Muscle of leg (tissue), 11 donors: Measurements from ENCODE around the gene STK40. TPM values are rescaled to one million over a fixed set of nuclear protein-coding genes. Genes with fewer than 3 reads are reported as not detected.

Experiments
- DNase-seq: peaks from one replicate; pipeline ENCODE4 v3.0.0; 2013
- H3K27ac ChIP-seq: one replicate; pipeline ENCODE4 v1.5.1; 2013; ENCODE audit warnings: mild to moderate bottlenecking, low read length, control low read depth
- H3K27me3 ChIP-seq: one replicate; pipeline ENCODE4 v1.6.1; 2013; ENCODE audit warnings: low read length; ENCODE audit not compliant: control insufficient read depth, insufficient read depth
- H3K36me3 ChIP-seq: one replicate; pipeline ENCODE4 v1.6.1; 2013; ENCODE audit warnings: low read length; ENCODE audit not compliant: control insufficient read depth, insufficient read depth
- H3K4me1 ChIP-seq: one replicate; pipeline ENCODE4 v1.6.1; 2013; ENCODE audit warnings: low read length; ENCODE audit not compliant: control insufficient read depth, insufficient read depth
- H3K4me3 ChIP-seq: one replicate; pipeline ENCODE4 v1.5.1; 2013; ENCODE audit warnings: low read length, control low read depth
- H3K9me3 ChIP-seq: replicated peaks from 2 replicates; pipeline ENCODE4 v1.6.1; 2013; ENCODE audit warnings: low read depth, low read length; ENCODE audit not compliant: control insufficient read depth
- WGBS: methylation state at CpG from one replicate; pipeline ENCODE4 v1.1.5; 2013; ENCODE audit warnings: missing lambda C conversion rate; ENCODE audit not compliant: insufficient coverage; 5-methylcytosine and 5-hydroxymethylcytosine counted together
- polyA plus RNA-seq, 8 donors: library from polyadenylated mRNA; unstranded; fragments of 120-200 nt; gene quantifications; one replicate each; pipeline versions ENCODE4 v1.2.1 to v1.2.3, GENCODE V29; 2013; ENCODE audit warnings: inconsistent platforms in 1 of 8, low replicate concordance in 1 of 8; ENCODE audit not compliant: insufficient read length in 8 of 8, insufficient read depth in 1 of 8
- total RNA-seq: library from RNA; stranded (reverse); fragments of 120-200 nt; gene quantifications from one replicate; pipeline ENCODE4 v1.2.4, GENCODE V29; 2013

The STK40 gene
- total and polyA plus RNA-seq, 9 donors, result 12.3 to 33.1 (median 25.2) TPM

- Histone ChIP-seq H3K36me3 (no peaks in the 10 kb centered on the region), H3K4me3 (no peak overlapping the region), H3K27me3 (no peaks in the 10 kb centered on the region), H3K4me1 (peaks cover 7% of the 10 kb centered on the region), H3K27ac (peak overlapping the region; percentile 29), H3K9me3 (no peaks in the 10 kb centered on the region)
- WGBS, result 80% methylated on average over 10 of the region's 10 CpGs
- DNase-seq, result no peak
Observed at GRCh38 chr1:36400514-36400824, 14.7 kb upstream of the STK40 start.

DNA sequence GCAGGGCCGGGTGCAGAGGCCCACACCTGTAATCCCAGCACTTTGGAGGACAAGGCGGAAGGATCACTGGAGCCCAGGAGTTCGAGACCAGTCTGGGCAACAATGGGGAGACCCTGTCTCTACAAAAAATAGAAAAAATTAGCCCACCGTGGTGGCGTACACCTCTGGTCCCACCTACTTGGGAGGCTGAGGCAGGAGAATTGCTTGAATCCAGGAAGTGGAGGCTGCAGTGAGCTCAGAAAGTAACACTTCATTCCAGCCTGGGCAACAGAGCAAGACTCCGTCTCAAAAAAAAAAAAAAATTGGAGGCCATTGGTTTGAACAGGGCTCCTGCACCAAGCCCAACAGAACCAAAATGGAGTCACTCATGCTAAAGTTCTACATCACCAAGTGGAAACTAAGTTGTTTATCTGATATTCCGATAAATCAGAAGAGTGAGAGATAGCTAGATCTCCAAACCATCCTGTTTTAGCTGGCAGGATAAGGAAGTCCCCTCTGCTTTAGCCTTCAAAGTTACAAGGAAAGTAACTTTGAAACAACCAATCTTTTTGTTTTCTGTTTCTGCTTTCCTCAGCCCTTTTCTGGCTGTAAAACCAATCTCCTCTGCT is 12.8 kb upstream of the STK40 start:
- DNase-seq, result no peak
- 77% methylated on average over 5 of the region's 7 CpGs for WGBS
- H3K36me3 ChIP-seq, result peaks cover 7% of the 10 kb centered on the region
- peaks cover 7% of the 10 kb centered on the region for H3K4me1 ChIP-seq
- H3K9me3 ChIP-seq, result no peaks in the 10 kb centered on the region
- H3K27me3 ChIP-seq, result no peaks in the 10 kb centered on the region
- H3K27ac ChIP-seq, result peak overlapping the region; percentile 69
- H3K4me3 ChIP-seq, result peak overlapping the region; percentile 82

GRCh38 chr1:36397378-36398230 is 11.9 kb upstream of the STK40 start, which contains the start of gene LSM10:
Gene LSM10 (minus strand): TSS chr1:36397908. CDS start chr1:36394129, 3,779 bp downstream.
- DNase-seq, result peak; percentile 98
- under 1% methylated on average over 56 of the region's 60 CpGs for WGBS
- Histone ChIP-seq H3K4me3 (peak within 1 kb of the TSS; percentile 82), H3K27me3 (no peaks in the 10 kb centered on the region), H3K4me1 (peaks cover 7% of the 10 kb centered on the region), H3K27ac (peak within 1 kb of the TSS; percentile 85), H3K36me3 (peaks cover 16% of the 10 kb centered on the region), H3K9me3 (no peaks in the 10 kb centered on the region)

GRCh38 chr1:36397083-36397377 is 11.3 kb upstream of the STK40 start:
- Histone ChIP-seq H3K27ac (peak overlapping the region; percentile 85), H3K36me3 (peaks cover 21% of the 10 kb centered on the region), H3K27me3 (no peaks in the 10 kb centered on the region), H3K4me1 (peaks cover 7% of the 10 kb centered on the region), H3K4me3 (peak overlapping the region; percentile 82), H3K9me3 (no peaks in the 10 kb centered on the region)
- no peak for DNase-seq
- WGBS, result 3% methylated on average over 5 of the region's 5 CpGs

DNA sequence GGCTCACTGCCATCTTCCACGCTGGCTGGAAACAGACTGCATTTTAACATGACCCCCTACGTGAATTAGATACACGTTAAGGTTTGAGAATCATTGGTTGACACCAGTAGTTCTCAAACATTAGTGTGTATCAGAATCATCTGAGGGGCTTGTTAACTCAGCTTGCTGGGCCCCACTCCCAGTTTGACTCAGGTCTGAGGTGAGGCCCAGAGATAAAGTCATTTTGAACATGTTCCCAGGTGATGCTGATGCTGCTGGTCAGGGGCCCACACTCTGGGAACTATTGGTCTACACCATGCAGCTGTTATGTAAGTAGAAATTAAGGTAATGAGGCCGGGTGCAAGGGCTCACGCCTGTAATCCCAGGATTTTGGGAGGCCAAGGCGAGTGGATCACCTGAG is 10.6 kb upstream of the STK40 start:
- Histone ChIP-seq H3K36me3 (peaks cover 28% of the 10 kb centered on the region), H3K4me3 (no peak overlapping the region), H3K4me1 (peaks cover 7% of the 10 kb centered on the region), H3K27me3 (no peaks in the 10 kb centered on the region), H3K27ac (no peak overlapping the region), H3K9me3 (no peaks in the 10 kb centered on the region)
- DNase-seq, result no peak
- 67% methylated on average over 1 of the region's 6 CpGs for WGBS

DNA sequence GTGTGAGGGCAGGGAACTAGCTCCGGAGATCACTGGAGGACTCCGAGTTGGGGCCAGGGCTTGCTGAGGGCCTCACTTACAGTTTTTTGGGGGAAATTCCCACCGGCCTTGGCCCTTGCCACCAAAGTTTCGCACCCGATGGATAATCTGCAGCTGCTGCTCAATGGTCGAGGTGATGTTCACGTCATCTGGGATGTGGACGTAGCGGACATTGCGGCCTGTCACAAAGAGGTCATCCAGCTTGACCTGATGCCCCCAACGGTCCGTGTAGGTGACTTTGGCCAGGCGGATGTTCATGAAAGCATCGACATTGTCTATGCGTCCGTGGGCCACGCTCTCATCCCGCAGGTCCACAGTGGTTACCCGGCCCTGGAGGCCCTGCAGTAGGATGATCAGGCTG is 8.0 kb upstream of the STK40 start:
- WGBS, result 95% methylated on average over 18 of the region's 19 CpGs
- Histone ChIP-seq H3K4me3 (no peak overlapping the region), H3K27ac (no peak overlapping the region), H3K27me3 (no peaks in the 10 kb centered on the region), H3K9me3 (no peaks in the 10 kb centered on the region), H3K4me1 (peaks cover 21% of the 10 kb centered on the region), H3K36me3 (peaks cover 43% of the 10 kb centered on the region)
- no peak for DNase-seq

DNA sequence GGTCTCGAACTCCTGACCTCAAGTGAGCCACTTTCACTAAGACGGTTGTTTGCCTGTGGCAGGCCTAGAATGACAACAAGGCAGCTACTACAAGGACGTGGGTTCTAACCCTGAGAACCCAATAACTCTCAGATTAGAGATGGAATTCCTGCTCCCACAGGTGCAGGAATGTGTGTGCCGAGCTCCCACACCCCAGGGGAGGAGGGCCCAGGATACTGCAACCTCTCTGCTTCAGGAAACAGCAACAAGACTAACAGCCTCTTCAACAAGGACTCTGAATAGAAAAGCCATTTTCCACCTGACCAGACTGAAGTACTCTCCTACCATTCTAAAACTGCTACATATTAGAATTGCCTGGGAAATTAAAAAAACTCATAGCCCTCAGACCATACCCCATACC is 7.1 kb upstream of the STK40 start:
- DNase-seq, result no peak
- Histone ChIP-seq H3K9me3 (no peaks in the 10 kb centered on the region), H3K36me3 (peaks cover 43% of the 10 kb centered on the region), H3K4me1 (peaks cover 19% of the 10 kb centered on the region), H3K4me3 (no peak overlapping the region), H3K27ac (no peak overlapping the region), H3K27me3 (no peaks in the 10 kb centered on the region)
- 96% methylated on average over 4 of the region's 4 CpGs for WGBS

DNA sequence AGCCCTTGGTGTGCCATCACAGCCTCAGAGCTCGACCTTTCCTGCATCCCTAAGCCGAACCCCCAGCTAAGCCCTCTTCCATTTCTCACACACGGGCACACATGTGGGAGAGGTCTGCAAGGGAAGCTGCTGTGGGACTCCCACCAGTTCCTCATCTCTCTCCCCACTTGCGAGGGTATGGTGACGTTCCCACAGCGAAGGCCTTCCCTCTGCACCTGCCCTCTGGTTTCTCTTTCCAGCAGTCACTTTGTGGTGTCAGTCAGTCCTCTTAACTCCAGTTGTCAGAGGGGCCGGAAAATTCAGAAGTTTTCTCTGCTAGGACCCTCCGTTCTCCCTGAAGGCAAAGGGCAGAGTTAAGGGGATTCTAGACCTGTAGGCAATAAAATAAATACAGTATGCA is 5.5 kb upstream of the STK40 start:
- WGBS, result 100% methylated on average over 2 of the region's 8 CpGs
- H3K27ac ChIP-seq, result no peak overlapping the region
- peaks cover 43% of the 10 kb centered on the region for H3K36me3 ChIP-seq
- no peaks in the 10 kb centered on the region for H3K27me3 ChIP-seq
- peaks cover 32% of the 10 kb centered on the region for H3K4me1 ChIP-seq
- DNase-seq, result no peak
- H3K4me3 ChIP-seq, result no peak overlapping the region
- H3K9me3 ChIP-seq, result no peaks in the 10 kb centered on the region

GRCh38 chr1:36390411-36390810 is 4.7 kb upstream of the STK40 start:
- Histone ChIP-seq H3K27ac (peak overlapping the region; percentile 7), H3K4me3 (no peak overlapping the region), H3K4me1 (peaks cover 32% of the 10 kb centered on the region), H3K36me3 (peaks cover 43% of the 10 kb centered on the region), H3K9me3 (no peaks in the 10 kb centered on the region), H3K27me3 (no peaks in the 10 kb centered on the region)
- 80% methylated on average over 2 of the region's 2 CpGs for WGBS
- DNase-seq, result no peak

GRCh38 chr1:36389999-36390398 is 4.3 kb upstream of the STK40 start:
- H3K4me1 ChIP-seq, result peaks cover 34% of the 10 kb centered on the region
- no peak for DNase-seq
- H3K27ac ChIP-seq, result peak overlapping the region; percentile 71
- WGBS, result no CpG with 5 or more reads among the region's 1 CpG
- no peak overlapping the region for H3K4me3 ChIP-seq
- peaks cover 43% of the 10 kb centered on the region for H3K36me3 ChIP-seq
- no peaks in the 10 kb centered on the region for H3K9me3 ChIP-seq
- H3K27me3 ChIP-seq, result no peaks in the 10 kb centered on the region
